Peyer's patch (tissue), 4 donors: ENCODE data around the gene ZNF317.

ENCODE experiments used
- CTCF ChIP-seq, 6 experiments: fragments of 450-650 bp in 4 of 6; fragments of 200-600 bp in 2 of 6; sonication (generic) in 1 of 6; IDR thresholded peaks; one replicate each; pipeline ENCODE4 v1.5.1; 2017 to 2019; ENCODE audit warnings: antibody characterized with exemption in 6 of 6, mild to moderate bottlenecking in 3 of 6, moderate library complexity in 1 of 6
- POLR2A ChIP-seq, 2 donors: fragments of 450-650 bp; IDR thresholded peaks; one replicate each; pipeline ENCODE4 v1.5.1; 2017; ENCODE audit warnings: antibody characterized with exemption in 2 of 2, mild to moderate bottlenecking in 2 of 2, moderate library complexity in 2 of 2

DNA sequence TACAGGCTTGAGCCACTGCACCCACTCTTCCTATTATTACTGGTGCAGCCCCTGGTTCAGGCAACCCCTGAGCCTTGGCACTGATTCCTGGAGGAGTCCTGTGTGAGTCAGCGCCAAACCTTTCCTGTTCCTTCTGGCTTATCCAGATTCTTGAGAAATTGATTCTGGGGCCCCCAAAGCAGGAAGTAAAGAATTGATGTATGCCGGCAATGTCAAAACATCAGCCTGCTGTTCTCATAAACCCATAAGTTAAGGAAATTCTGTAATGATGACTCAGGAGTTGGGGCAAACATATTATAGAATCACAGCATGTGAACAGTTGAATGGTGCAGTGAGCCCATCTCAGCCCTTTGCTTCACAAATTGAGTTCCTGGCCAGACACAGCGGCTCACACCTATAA is 12.0 kb upstream of the ZNF317 start:
- no peak for TF ChIP-seq POLR2A (IDR thresholded peaks at IDR 0.05)
- no peak for TF ChIP-seq CTCF (IDR thresholded peaks at IDR 0.05)
